Fibroblast of mammary gland (primary cell): ENCODE measurements around the gene RTN4.
A peak's percentile ranks its signal among the peaks of the same experiment; 100 is the strongest.
"Not testable (repeated sequence)": the region's sequence is repeated elsewhere in the genome, so short reads cannot be mapped to it uniquely, and the experiment has no call there.

Experiments
- DNase-seq: peaks from one replicate; pipeline ENCODE4 v3.0.0-alpha.2; 2010; ENCODE audit warnings: low read depth
- H3K4me3 ChIP-seq: 2 replicates; pipeline ENCODE4 v1.5.1; 2011; ENCODE audit warnings: low read depth, mild to moderate bottlenecking, low read length, moderate library complexity; ENCODE audit not compliant: control insufficient read depth
- CTCF ChIP-seq: conservative IDR thresholded peaks from 2 replicates; pipeline ENCODE4 v1.5.1; 2011; ENCODE audit warnings: low read depth, low read length, inconsistent platforms; ENCODE audit not compliant: control insufficient read depth, insufficient read depth

The RTN4 gene

DNA sequence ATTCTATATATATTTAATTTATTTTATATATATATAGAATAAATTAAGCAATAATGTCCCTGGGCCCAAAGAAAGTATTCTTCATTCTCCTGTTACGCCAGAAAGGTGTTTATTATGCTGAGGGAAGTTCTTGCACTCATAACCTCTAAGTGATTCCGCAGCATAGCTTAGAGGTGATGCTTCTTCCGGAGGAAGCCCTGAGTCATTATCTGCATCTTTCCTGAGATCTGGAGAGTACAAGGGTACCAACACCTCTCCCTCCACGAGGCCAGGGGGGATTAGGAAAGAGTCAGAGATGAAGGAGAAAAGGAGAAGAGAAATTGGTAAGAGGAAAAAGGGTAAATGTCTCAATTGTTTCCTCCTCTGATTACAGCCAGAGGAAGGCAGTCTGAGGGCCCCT, 43.1 kb upstream of the RTN4 start:
- DNase-seq = no peak
- H3K4me3 ChIP-seq = no peak overlapping the region
- TF ChIP-seq CTCF = no peak

DNA sequence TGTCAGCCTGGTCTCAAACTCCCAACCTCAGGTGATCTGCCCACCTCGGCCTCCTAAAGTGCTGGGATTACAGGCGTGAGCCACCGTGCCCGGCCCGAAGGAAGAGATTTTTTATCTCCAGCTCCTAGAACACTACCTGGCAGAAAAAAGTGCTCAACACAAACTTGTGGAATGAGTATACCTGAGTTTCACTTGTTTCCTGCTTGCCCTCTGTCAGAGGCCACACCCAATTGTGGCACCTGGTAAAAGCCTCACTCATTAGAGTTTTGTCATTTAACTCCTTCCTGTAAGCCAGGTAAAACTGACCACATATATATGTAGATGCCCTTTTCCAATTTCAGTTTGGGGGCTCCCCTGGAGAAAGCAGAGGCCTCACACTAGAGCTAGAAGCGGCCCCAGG, 42.2 kb upstream of the RTN4 start:
- H3K4me3 ChIP-seq = no peak overlapping the region
- DNase-seq = no peak
- TF ChIP-seq CTCF = no peak

DNA sequence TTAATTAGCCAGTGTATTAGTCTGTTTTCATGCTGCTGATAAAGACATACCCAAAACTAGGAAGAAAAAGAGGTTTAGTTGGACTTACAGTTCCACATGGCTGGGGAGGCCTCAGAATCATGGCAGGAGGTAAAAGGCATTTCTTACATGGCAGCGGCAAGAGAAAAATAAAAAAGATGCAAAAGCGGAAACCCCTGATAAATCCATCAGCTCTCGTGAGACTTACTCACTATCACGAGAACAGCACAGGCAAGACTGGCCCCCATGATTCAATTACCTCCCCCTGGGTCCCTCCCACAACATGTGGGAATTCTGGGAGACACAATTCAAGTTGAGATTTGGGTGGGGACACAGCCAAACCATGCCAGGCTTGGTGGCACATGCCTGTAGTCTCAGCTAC, 41.4 kb upstream of the RTN4 start:
- not testable (repeated sequence) for DNase-seq, H3K4me3 ChIP-seq

DNA sequence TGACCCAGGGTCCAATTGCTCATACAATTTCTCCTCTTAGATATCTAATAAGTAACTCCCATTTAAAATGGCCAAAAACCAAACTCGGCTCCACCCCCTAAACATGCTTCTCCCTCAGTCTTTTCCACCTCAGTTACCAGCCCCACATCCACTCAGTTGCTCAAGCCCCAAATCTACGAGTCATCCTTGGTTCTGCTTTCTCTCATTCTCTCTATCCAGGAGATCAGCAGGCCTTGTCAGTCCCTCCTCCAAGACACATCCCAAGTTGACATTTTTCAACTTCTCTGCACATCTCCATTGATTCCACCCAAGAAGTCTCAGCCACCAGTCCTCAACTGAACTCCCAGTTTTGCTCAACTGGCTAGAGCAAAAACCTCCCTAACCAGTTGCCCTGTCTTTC, 40.5 kb upstream of the RTN4 start:
- TF ChIP-seq CTCF = no peak
- H3K4me3 ChIP-seq = no peak overlapping the region
- DNase-seq = peak; percentile 77

GRCh38 chr2:55089726-55090125, 39.5 kb upstream of the RTN4 start:
- H3K4me3 ChIP-seq = no peak overlapping the region
- TF ChIP-seq CTCF = no peak
- DNase-seq = no peak

- no peak for TF ChIP-seq CTCF
- no peak overlapping the region for H3K4me3 ChIP-seq
- no peak for DNase-seq
These were observed 38.1 kb upstream of the RTN4 start for GRCh38 chr2:55088400-55088799.

GRCh38 chr2:55087936-55088335, 37.7 kb upstream of the RTN4 start:
- TF ChIP-seq CTCF = no peak
- H3K4me3 ChIP-seq = no peak overlapping the region
- DNase-seq = no peak
